Ecto neural progenitor cell (in vitro differentiated cells): ENCODE results near the gene MRPS18B.

Experiments
- DNase-seq: peaks from one replicate; pipeline ENCODE4 v3.0.0-alpha.2; 2018; ENCODE audit warnings: low spot score

MRPS18B gene

DNA sequence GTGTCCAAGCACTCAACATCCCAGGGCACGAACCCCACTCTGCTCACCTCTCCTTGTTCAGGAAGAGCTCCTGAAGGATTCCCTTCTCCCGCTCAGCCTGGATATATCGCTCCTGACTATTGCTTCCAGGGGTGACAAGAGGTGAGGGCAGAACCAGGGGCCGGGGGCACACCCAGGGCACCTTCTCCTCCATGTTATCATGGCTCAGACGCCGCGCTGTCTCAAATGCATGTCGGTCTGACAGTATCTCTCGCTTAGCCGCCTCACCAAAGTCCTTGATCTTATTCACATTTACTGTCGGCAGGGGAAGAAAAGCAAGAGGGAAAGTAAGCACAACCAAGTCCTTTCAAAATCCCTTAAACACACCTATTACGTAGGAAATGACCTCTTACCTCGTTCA, 13.7 kb upstream of the MRPS18B start:
- no peak for DNase-seq

DNA sequence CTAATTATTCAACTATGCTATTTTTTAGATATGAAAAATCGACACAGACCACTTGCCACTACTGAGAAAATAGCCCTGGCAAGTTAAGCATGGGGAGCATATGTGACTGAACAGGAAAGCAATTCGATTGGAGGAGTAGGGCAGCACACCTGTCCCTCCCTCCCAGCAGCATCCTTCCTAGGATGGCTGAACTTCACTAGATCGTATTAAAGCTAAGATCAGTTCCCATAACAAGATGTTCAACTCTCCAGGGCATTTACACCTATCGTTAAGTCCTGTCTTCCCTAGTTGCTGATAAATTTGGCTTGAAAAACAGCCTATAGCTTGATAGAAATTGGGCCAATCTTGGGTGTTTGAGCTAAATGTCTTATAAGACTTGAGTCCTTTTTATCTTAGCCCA, 7.6 kb upstream of the MRPS18B start:
- no peak for DNase-seq

DNA sequence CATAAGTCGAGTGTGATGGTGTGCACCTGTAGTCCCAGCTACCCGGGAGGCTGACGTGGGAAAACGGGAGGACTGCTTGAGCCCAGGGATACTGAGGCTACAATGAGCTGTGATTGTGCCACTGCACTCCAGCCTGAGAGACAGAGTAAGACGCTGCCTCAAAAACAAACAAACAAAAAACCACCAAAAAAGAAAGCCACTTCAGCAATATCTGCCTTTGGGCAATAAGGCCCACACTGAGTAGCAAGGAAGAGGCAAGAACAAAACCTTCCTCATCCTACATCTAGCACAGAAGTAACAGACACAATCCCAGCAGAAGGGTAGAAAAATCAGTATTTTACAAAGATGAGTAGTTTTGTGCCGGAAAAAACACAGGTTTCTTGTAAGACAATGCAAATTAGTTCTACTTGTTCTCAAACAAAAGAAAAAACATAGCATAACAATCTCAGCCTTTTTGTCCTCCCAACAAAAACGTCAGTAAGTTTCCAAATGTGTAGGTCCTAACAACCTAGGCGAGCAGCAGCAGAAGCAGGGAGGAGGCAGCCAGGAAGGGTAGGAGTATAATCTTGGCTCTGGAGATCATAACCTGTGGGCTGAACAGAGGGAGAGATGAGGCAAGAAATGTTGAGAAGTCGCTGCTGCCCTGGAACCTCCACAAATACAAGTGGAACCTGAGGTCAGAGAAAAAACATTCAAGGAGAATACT, 6.3 kb upstream of the MRPS18B start:
- DNase-seq = no peak

DNA sequence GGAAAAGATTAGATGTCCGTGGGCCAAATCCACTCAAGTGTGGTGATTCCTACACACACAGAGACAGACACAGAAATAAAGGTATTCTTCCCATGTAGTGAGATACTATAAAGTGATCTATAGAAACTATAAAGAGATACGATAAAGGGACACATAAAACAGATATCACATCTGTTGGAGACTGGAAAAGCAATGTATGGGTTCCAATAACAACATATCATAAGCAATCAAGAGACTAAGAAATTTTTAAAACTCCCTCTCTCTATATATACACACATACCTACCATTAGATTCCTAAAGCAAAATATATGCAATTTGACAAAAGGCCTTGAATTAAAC, 5.8 kb upstream of the MRPS18B start:
- DNase-seq = no peak

DNA sequence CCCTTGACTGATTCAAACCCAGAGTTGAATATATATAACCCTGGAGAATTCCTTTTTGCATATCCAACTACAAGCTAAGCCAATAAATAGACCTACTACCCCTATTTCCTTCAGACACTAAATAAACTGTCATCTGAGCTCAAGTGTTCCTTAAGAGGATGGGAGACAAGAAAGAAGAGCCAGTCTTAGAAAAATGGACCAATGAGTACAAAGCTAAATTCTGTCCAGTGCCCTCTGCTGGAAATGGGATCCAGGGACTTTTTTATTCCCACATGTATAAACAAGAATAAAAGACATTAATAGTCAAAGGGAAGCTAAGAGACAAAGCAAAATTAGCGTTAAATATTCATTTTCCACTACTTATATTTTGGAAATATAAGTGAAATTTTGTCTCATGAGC, 5.4 kb upstream of the MRPS18B start:
- DNase-seq = no peak

DNA sequence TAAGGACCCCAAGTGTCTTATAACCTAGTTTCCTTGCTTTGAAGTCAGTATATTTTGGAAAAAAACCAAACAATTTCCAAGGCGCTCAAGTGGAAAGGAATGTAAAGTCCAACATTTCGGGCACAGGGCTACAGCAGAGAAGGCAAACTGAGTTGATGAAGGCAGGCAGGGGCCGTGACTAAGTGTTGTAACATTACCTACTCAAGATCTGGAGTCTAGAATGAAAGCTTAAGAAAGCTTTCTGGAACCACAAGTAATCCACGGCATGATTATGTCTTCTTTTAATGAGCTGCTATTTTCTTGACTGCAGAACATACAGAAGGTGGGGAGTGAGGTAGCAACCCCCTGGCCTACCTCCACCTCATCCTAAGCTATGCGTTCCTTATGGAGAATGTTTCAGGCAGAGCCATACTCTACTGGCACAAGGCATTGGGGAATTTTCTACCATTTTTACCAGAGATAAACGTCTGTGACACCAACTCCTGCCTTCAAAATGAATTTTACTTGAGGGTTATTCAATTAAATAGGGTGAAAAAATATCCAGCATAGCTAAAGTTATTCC, 4.9 kb upstream of the MRPS18B start:
- no peak for DNase-seq

DNA sequence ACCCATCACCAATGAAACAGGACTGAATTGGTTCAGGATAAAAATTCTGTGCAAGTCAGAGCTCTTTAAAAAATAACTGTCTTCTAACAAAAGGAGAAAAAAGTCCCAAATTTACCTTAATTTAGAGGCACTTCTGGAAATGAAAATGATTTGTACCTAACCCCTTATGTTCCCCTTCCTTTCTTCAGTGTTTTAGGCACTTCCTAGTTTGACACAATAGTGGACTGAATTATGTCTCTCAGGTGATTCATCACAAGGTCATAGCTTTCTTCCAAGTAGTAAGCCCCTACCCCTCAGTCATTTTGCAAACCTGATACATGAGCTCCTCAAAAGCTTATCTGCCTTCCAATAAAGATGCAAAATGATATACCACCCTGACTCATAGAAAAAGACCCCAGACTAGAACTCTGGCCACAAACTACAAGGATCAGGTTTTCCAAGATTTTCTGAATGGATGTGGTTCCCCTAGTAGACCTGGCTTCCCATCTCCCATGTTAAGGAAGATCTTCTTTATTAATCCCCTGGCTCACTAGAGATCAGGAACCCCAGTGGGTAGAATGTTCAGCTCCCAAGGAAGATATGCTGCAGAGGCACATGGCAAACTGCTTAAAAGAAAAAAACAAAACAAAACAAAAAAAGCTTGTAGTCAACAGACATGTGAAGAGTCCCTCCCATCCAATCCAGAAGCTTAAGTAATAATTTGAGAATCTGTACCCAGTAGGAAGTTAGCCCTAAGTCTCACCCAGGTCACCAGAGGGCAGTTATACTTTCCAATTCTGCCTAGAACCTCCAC, 4.2 kb upstream of the MRPS18B start:
- no peak for DNase-seq

DNA sequence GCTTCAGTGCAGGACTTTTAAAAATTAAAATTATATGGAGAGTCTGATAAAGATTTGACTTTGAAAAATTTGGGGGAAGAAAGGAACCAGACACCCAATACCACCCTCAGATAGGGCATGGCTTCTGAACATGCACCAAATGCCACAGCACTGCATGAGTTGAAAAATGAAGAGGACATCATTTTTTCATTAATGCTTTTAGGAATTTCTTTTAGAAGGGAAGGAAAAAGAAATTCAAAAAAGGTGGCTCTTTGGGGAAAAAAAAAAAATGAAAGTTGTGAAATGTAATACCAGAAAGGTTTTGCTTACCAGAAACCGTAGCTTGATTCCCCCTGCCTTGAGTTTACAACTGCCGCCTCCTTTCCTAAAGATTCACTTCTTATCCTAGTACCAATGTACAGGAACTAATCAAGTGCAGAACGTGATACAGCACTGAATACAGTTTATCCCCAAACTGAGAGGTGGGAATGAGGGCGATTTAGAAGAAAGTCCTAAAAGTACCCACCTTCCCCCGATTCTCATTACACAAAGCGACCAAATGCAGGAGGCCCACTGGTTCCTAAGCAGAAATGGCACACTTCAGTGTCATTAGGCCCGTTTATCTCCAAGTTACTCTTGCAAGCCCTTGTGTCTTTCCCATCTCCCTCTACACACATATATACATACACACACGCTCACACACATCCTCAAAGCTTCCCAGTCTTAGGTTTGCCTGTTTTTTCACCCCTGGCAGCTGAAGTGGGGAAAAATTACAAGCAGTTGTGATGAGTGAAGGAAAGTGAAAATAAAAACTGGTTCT, 3.4 kb upstream of the MRPS18B start:
- DNase-seq = no peak

DNA sequence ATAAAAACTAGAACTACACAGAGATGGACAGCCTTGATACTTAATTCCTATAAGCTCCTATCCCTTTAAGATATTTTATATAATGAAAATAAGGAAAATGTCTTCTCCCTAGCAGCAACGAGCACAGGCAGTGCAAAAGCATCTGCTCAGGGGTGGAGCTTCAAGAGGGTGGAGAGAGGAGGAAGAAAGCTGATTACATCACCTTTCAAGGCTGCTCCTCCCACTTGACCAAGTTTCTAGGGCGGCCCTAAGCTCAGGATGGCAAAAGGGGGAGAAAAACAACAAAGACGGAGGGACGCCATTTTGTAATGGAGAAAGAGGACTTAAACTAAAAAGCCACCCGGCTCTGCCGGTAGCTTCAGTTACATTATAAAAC, 2.8 kb upstream of the MRPS18B start:
- DNase-seq = peak; percentile 79

DNA sequence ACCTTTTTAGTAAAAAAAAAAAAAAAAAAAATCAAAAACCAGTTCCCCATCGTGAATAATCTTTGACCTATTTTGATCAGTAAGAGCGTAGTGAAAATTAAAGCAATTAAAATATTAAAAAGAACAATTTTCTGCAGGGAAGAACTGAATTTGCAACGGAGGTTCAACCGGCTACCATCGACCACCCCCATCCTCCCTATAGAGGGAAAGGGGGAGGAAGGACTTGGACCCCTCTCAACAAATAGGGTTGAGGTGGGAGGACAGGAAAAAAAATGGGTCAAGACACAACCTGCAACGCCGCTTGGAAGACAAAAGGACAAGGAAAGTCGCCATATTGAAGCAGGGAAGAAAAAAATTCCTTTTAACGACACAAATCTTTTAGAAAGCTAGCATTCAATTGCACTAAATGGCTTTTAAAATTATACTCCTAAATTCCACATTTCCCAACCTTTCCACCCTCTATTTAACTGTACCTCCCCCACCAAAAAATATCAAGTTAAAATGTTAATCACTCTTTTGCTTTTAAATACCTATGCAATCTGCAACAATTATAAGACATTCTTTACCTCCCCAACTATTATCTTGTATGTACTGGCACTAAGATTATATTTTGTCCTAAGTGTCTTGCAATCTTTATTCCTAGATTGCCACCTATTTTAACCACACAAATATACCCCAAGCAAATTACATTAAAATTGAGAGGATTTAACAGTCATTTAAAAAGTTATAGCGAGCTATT, 2.3 kb upstream of the MRPS18B start:
- DNase-seq = peak; percentile 56

DNA sequence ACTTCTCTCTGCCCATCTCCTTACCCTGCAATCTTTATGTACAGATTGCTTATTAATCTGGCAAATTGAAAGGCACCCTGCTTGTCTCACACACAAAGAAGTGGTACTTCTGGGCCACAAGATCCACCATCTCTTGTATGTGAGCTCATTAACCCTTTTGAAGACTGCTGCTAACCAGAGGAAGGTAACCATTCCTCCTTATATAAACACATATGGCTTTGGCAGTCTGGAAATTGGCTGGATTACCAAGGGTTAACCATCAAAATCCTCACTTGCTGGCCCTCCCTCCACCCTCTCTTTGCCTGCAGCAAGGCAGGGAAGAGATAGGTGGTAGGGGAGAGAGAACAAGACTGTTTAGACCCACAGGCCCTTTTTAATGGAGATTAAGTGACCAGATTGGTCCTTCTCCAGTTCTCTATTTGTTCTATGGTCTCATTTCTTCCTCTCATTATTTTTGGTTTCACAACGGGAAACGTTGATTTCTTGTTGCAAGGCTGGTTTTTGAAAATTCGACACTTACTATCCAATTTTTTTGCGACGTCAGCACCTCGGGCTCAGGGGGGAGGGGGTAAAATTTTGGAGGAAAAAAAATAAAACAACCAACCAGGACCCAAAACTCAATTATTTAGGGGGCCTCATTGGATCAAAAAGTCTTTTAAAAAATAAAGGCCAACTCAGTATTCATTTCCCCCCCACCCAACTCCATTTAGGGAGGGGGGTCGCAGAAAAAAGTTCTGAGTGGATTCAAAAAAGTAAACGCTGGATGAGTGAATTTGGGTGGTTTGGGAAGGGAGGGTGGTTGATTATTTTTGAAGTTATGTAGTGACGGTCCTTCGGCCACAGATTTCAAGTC, 1.5 kb upstream of the MRPS18B start:
- no peak for DNase-seq

DNA sequence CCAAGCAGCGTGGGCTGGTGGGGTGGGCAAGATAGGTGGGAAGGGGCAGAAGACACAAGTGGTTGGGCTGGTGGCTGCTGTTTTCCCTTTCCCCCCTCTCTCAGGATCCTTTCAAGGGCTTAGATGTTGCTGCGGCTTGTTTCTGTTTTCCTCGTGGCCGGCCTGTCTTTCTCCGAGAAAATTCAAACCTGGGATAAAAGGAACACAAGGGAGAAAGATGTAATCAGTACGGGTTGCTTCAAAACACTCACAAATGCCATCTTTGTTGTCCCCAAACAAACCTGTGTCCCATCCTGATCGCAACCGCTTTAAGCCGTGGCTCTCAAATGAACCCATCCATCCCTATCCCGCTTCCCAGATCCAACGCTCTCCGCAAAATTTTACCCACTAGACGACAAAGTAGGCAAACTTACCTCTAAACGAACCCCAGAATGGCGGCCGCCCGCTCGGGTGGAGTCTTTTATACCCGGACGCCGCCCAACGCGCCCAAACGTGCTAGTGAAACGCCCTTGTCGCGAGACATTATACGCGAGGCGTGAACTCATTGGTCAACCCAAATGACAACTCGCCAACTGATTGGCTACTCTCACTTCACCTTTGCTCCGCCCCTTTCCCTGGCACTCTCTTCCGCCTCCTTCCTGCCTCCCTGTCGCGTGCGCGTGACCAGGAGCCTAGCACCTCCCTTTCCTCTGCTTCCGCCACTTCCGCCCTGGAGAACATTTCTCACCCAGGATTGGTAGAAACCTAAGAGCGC, 652 bp upstream of the MRPS18B start, which contains the start of gene PPP1R10:
TSS of gene PPP1R10 (minus strand) at position 433 of the 754 bp plus-strand sequence. CDS start 7,299 bp downstream, outside the sequence.
- peak; percentile 99 for DNase-seq

DNA sequence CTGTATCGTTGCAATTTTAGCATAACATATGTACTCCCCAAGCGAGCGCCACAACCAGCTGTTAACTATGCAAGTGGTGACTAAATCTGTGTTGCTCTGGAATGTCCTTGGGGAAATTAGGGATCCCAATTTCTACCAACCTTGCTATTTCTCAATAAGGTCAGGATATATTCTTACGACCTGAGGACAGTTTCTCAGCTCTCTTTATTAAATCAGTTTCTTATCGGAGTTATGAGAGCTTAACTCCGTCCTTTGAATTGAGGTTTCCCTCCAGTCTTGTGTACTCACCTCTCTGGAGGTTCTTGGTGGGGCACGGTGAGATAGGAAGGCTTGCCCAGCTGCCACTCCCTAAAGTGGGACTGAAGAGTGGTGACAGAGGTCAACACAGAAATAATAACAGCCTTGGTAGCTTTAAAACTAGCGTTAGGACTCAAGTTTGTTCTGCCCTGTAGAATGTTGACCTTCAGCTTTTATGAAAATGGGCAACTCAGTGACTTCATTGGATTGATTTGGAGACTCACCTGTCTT, 694 bp downstream of the MRPS18B start:
- no peak for DNase-seq

DNA sequence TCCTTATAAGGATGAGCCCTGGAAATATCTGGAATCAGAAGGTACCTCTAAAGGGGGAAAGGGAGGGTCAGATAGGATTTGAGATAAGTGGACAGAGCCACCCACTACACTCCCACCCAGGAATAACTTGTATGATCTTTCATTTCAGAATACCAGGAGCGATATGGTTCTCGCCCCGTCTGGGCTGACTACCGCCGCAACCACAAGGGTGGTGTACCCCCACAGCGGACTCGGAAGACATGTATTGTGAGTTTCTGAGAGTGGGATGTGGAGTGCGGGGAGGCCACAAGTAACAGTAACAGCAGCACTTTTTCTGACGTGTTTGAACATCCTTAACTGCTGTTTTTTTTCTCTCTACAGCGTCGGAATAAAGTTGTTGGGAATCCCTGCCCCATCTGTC, 1.9 kb downstream of the MRPS18B start:
- DNase-seq = no peak

DNA sequence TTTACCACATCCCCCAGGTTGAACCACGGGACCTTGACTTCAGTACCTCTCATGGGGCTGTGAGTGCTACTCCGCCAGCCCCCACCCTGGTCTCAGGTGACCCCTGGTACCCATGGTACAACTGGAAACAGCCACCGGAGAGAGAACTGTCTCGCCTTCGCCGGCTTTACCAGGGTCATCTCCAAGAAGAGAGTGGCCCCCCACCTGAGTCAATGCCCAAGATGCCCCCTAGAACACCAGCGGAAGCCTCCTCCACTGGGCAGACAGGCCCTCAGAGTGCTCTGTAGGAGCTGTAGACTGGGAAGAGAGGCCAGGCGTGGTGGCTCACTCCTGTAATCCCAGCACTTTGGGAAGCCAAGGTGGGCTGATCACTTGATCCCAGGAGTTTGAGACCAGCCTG, 7.9 kb downstream of the MRPS18B start:
- no peak for DNase-seq

DNA sequence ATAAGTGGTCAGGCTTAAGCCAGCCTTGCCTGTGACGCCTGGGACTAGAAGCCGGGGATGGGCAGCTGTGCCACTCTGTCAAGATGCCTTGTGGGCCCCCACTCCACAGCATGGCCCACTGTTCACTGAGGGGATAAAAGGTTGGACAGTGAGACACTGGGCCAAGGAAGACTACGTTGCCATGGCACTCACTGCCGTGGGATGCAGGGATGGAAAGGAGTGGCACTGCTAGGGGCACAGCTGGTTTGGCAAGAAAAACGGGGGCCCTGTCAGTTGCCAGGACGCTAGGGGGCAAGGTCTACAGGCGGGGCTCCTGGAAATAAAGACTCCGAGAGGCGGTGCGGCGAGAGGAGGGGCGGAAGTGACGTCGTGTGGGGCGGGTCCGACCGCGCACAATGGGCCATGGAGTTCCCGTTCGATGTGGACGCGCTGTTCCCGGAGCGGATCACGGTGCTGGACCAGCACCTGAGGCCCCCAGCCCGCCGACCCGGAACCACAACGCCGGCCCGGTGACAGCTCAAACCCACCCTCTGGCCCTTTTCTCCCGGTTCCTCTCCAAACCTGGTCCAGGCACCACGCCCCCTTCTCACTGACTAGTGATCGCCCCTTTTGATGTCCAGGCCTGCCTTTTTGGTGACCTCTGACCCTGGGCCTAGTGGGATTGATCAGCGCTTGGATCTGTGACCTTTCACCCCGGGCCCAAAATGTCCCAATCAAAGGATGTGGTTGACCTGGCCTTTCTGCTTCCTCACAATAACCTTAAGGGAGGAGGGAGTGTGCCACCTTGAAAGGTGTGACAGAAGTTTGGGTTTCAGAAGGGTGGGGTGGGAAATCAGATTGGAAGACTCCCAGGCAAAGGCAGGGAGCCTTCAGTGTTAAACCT, 9.1 kb downstream of the MRPS18B start, which contains the start of gene ATAT1:
TSS of gene ATAT1 (plus strand) at position 391 of the 883 bp plus-strand sequence.
- DNase-seq = peak; percentile 88

DNA sequence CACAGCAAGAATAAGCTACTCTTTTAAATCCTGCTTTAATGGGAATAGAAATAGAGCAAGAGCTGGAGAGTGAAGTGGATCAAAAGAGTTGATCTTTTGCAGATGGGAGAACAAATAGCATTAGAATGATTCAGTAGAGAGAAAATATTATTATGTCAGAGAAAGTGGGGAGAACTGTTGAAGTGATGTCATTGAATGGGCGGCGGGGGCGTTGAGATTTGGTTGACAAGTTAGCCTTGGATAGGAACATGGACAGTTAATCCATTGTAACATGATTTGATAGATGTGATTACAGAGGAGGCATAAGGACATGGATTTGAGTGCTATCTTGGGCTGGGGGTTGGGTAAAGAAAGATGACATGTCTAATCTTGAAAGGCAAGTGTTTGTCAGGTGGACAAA, 18.2 kb downstream of the MRPS18B start:
- no peak for DNase-seq

DNA sequence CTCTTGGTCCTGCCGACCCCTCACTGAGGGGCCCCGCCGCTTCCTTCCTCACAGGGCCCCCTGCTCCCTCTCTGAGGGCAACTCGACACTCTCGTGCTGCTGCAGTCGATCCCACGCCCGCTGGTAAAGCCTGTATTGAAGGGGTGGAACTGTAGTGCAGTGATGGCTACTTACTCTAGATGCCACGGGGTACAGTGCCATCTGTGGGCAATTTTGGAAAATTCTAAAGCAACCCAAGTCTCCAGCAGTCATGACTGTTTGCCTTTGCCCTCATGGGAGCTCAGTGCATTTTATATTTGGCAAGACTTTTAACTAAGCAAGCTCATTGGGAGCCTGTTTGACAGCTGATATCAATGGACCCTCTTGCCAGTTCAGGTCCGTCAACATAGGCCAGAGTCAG, 22.8 kb downstream of the MRPS18B start:
- DNase-seq = no peak

DNA sequence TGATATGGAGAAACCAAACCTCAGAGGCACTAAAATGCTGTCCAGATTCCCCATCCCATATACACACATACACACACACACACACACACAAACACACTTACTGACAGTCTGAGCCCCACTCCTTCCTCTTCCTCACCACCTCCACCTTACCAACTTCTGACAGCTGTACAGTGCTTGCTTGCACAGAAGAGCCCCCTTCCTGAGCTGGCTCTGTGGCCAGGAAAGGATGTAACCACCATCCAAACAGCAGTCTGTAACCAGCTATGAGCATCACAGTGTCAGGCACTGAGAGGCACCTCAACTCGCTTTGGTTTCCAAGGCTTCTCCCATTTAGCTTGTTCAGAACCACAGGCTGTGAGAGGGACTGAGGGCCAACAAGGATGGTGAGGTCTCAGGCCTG, 23.4 kb downstream of the MRPS18B start:
- DNase-seq = no peak
